Thymus (tissue), 11 donors: Measurements from ENCODE around the gene KRT75. TPM values are rescaled to one million over a fixed set of nuclear protein-coding genes. Genes with fewer than 3 reads are reported as not detected.

Source experiments
- DNase-seq, 9 donors: peaks; one replicate each; pipeline ENCODE4 v3.0.0-alpha.2; 2013; ENCODE audit warnings: low spot score in 9 of 9, low read depth in 6 of 9, missing footprints in 1 of 9
- H3K27ac ChIP-seq, 2 donors: one replicate each; pipeline ENCODE4 v1.5.1; 2013; ENCODE audit warnings: control low read depth in 1 of 2, low read depth in 1 of 2, low read length in 1 of 2, mild to moderate bottlenecking in 1 of 2, moderate library complexity in 1 of 2
- H3K27me3 ChIP-seq, 2 donors: one replicate each; pipeline ENCODE4 v1.5.1; 2013; ENCODE audit warnings: low read length in 1 of 2; ENCODE audit not compliant: control insufficient read depth in 2 of 2, insufficient read depth in 1 of 2
- H3K36me3 ChIP-seq, 2 donors: one replicate each; pipeline ENCODE4 v1.5.1; 2013; ENCODE audit warnings: low read length in 1 of 2, mild to moderate bottlenecking in 1 of 2, moderate library complexity in 1 of 2; ENCODE audit not compliant: control insufficient read depth in 2 of 2, insufficient read depth in 2 of 2
- H3K4me1 ChIP-seq, 2 donors: one replicate each; pipeline ENCODE4 v1.5.1; 2013; ENCODE audit warnings: low read length in 2 of 2; ENCODE audit not compliant: control insufficient read depth in 2 of 2, insufficient read depth in 2 of 2
- H3K4me3 ChIP-seq, 2 donors: one replicate each; pipeline ENCODE4 v1.5.1; 2013; ENCODE audit warnings: low read length in 2 of 2, control low read depth in 1 of 2, mild to moderate bottlenecking in 1 of 2
- H3K9me3 ChIP-seq, 2 donors: one replicate each; pipeline ENCODE4 v1.5.1; 2013; ENCODE audit warnings: low read length in 1 of 2, mild to moderate bottlenecking in 1 of 2; ENCODE audit not compliant: control insufficient read depth in 2 of 2, insufficient read depth in 1 of 2
- WGBS: extraction: QIAGEN DNeasy Blood & Tissue Kit; methylation state at CpG from one replicate; pipeline ENCODE4 v1.1.7; 2013; 5-methylcytosine and 5-hydroxymethylcytosine counted together
- polyA plus RNA-seq: library from polyadenylated mRNA; stranded (reverse); fragments of 200-250 nt; gene quantifications from one replicate; pipeline ENCODE4 v1.2.3, GENCODE V29; 2013
- total RNA-seq: library from RNA; stranded (reverse); fragments of 120-200 nt; gene quantifications from one replicate; pipeline ENCODE4 v1.2.4, GENCODE V29; 2013
- donor health status: healthy.

Gene KRT75
- total and polyA plus RNA-seq, 2 donors = 0.14 to 6.8 TPM

DNA sequence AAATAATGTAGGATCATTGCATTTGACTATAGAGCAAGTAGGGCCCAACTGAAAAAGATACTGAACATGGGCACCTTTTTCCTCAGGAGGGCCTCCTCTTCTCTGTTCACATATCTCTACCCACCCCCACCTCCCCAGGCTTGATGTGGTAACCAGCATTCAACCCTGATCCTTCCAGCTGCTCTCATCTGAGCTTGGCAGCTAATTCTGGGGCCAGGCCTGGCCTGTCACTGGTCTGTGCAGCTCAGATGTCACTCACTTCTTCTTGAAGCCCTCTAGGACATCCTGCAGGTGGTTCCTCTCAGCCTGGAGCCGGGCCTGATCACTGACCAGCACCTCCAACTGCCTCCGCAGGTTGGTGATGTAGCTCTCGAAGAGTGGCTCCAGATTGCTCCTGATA, 50.8 kb downstream of the KRT75 start:
- 81% methylated on average over 3 of the region's 3 CpGs for WGBS
- no peaks in the 10 kb centered on the region for H3K9me3 ChIP-seq
- no peak overlapping the region for H3K4me3 ChIP-seq
- H3K36me3 ChIP-seq = no peaks in the 10 kb centered on the region
- H3K4me1 ChIP-seq = no peaks in the 10 kb centered on the region
- peaks cover under 1 to 18% of the 10 kb centered on the region in 2 donors for H3K27me3 ChIP-seq
- H3K27ac ChIP-seq = no peak overlapping the region
- peak in 2 of 9 donors; percentile 6 to 18 for DNase-seq

DNA sequence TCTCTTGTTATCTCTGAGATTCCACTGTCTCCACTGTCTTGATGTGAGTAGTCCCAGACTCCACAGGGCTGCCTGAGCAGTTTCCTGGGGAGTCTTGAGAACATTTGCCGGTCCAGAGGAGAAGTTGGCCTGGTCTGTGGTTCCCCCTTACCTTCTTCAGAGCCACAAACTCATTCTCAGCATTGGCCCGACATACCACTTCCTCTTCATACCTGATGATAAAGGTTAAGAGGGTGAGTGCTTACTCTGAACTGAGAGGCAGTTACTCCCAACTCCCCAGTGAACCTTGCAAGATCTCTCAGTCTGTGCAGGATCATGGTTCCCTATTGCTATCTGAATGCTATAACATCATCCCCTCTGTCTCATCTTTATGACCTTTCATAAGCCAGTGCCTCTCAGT, 51.3 kb downstream of the KRT75 start:
- WGBS = 4% methylated on average over 2 of the region's 2 CpGs
- Histone ChIP-seq H3K9me3 (no peaks in the 10 kb centered on the region), H3K36me3 (no peaks in the 10 kb centered on the region), H3K27me3 (peaks cover 0 to 17% of the 10 kb centered on the region in 2 donors), H3K4me3 (no peak overlapping the region), H3K27ac (no peak overlapping the region), H3K4me1 (no peaks in the 10 kb centered on the region)
- peak in 2 of 9 donors; percentile 7 to 25 for DNase-seq

DNA sequence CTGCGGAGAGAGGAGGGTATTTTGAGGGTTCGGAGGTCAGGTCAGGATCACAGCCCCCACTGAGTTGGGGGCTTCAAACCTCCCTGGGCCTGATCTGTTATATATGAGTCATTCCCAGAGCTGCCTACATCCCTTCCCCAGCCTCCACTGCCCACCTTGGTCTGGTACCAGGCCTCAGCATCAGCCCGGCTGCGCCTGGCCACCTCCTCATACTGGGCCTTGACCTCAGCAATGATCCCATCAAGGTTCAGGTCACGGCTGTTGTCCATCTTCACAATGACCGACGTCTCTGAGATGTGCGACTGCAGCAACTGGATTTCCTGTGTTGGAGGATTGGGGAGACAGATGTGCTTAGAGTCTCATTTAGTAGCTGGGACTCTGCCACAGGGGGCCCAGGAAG, 53.0 kb downstream of the KRT75 start:
- Histone ChIP-seq H3K27ac (no peak overlapping the region), H3K36me3 (no peaks in the 10 kb centered on the region), H3K4me1 (no peaks in the 10 kb centered on the region), H3K9me3 (no peaks in the 10 kb centered on the region), H3K27me3 (peaks cover 0 to 21% of the 10 kb centered on the region in 2 donors), H3K4me3 (no peak overlapping the region)
- no peak for DNase-seq
- 94% methylated on average over 8 of the region's 8 CpGs for WGBS

DNA sequence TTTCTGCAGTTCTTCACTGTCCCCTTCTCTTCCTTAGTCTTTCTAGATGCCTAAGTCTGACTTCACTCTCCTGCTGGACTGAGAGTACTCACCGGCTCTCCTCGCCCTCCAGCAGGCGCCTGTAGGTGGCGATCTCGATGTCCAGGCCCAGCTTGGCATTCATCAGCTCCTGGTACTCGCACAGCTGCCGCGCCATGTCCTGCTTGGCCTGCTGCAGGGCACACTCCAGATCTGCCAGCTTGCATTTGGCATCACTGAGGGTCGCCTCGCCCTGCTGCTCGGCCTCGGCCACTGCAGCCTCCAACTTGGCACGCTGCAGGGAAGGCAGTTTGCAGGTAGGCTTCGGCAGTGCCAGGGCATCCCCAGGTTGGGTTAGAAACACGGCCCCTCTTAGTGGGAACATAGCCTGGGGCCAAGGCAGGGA, 53.9 kb downstream of the KRT75 start:
- Histone ChIP-seq H3K27ac (no peak overlapping the region), H3K27me3 (peaks cover 0 to 21% of the 10 kb centered on the region in 2 donors), H3K4me1 (no peaks in the 10 kb centered on the region), H3K9me3 (no peaks in the 10 kb centered on the region), H3K36me3 (no peaks in the 10 kb centered on the region), H3K4me3 (no peak overlapping the region)
- no peak for DNase-seq
- WGBS = 69% methylated on average over 15 of the region's 15 CpGs

DNA sequence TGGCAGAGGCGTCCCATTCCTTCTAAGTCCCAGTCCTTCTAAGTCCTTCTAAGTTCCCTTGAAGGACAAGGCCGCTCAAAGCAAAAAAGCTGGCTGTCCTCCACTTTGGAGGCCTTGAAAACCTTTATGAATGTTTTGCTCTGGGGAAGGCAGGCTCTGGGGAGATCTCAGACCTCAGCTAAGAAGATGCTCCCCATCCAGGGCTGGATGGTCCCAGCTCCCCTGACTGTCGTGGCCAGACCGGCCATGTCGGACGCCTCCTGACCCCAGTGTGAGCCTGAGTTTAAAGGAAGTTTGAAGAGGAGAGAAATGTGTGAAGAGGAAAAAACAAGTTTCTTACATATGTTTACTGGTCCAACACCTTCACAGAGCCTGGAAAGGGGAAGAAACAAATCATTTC, 54.6 kb downstream of the KRT75 start:
- Histone ChIP-seq H3K4me1 (no peaks in the 10 kb centered on the region), H3K27ac (no peak overlapping the region), H3K27me3 (peaks cover 0 to 19% of the 10 kb centered on the region in 2 donors), H3K4me3 (no peak overlapping the region), H3K9me3 (no peaks in the 10 kb centered on the region), H3K36me3 (no peaks in the 10 kb centered on the region)
- no peak for DNase-seq
- 84% methylated on average over 6 of the region's 6 CpGs for WGBS

DNA sequence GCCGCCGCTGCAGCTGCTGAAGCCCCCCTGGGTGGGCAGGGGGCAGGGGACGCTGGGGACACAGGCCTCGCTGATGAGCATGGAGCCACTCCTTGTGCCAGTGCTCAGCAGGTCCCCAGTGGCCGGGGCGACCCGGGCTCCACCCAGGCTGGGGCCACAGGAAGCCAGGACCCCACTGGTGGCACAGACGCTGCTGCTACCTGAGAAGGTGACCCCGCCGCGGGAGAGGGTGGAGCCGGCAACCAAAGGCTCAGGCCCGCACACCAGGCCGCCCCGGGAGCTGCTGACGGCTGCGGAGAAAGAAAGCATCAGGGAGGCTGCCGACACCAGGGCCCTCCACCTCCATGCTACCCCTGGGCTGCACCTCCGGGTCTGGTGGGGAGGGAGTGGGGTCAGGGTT, 56.1 kb downstream of the KRT75 start:
- Histone ChIP-seq H3K9me3 (no peaks in the 10 kb centered on the region), H3K27ac (no peak overlapping the region), H3K4me1 (no peaks in the 10 kb centered on the region), H3K4me3 (no peak overlapping the region), H3K27me3 (peaks cover 0 to 19% of the 10 kb centered on the region in 2 donors), H3K36me3 (no peaks in the 10 kb centered on the region)
- no peak for DNase-seq
- 90% methylated on average over 19 of the region's 19 CpGs for WGBS

DNA sequence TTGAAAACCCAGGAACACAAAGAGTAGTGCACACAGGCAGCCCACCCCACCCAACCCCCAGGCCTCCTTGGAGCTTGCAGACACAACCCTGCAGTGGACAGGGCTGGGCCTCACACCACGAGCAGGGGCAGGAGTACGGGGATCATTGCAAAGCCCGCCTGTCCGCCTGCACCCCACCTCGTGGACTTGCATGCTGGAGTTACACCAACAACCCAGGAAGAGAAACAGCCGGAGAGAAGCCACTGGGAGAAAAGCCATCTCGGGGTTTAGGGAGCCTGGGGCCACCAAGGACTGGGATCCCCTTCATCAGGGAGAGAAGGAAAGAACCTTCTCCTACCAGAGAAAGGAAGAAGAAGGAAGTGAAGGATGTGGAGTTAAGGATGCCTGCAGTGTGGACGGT, 56.9 kb downstream of the KRT75 start:
- Histone ChIP-seq H3K36me3 (no peaks in the 10 kb centered on the region), H3K27me3 (peaks cover 0 to 19% of the 10 kb centered on the region in 2 donors), H3K9me3 (no peaks in the 10 kb centered on the region), H3K27ac (no peak overlapping the region), H3K4me3 (no peak overlapping the region), H3K4me1 (no peaks in the 10 kb centered on the region)
- no peak for DNase-seq
- 96% methylated on average over 8 of the region's 8 CpGs for WGBS

Other genes starting within 250 kb of the KRT75 start
- 0.14 TPM for gene KRT80, start 242.4 kb downstream of the KRT75 start, total RNA-seq
- 4.8 TPM for gene KRT80, start 242.4 kb downstream of the KRT75 start, polyA plus RNA-seq
- gene KRT7, start 201.1 kb downstream of the KRT75 start, total RNA-seq = 2.8 TPM
- gene KRT7, start 201.1 kb downstream of the KRT75 start, polyA plus RNA-seq = 34.7 TPM
- 0.42 TPM for gene KRT86, start 159.7 kb downstream of the KRT75 start, total RNA-seq
- gene KRT86, start 159.7 kb downstream of the KRT75 start, polyA plus RNA-seq = 1.4 TPM
- gene KRT81, start 142.8 kb downstream of the KRT75 start, total RNA-seq = 0.19 TPM
- 3.7 TPM for gene KRT81, start 142.8 kb downstream of the KRT75 start, polyA plus RNA-seq
- gene KRT83, start 113.0 kb downstream of the KRT75 start, total RNA-seq = 0.33 TPM
- gene KRT83, start 113.0 kb downstream of the KRT75 start, polyA plus RNA-seq = 1.0 TPM
- 0.24 TPM for gene KRT85, start 66.9 kb downstream of the KRT75 start, total RNA-seq
- 0.59 TPM for gene KRT85, start 66.9 kb downstream of the KRT75 start, polyA plus RNA-seq
- 0.94 TPM for gene KRT84, start 48.7 kb downstream of the KRT75 start, total RNA-seq
- gene KRT84, start 48.7 kb downstream of the KRT75 start, polyA plus RNA-seq = 2.5 TPM
- 0.05 TPM for gene KRT82, start 28.0 kb downstream of the KRT75 start, total RNA-seq
- gene KRT82, start 28.0 kb downstream of the KRT75 start, polyA plus RNA-seq = 0.34 TPM
- gene KRT6B, start 17.8 kb upstream of the KRT75 start, total RNA-seq = 0.61 TPM
- 30.7 TPM for gene KRT6B, start 17.8 kb upstream of the KRT75 start, polyA plus RNA-seq
- gene KRT6C, start 39.4 kb upstream of the KRT75 start, total RNA-seq = 0.28 TPM
- 23.5 TPM for gene KRT6C, start 39.4 kb upstream of the KRT75 start, polyA plus RNA-seq
- 14.4 TPM for gene KRT6A, start 58.9 kb upstream of the KRT75 start, total RNA-seq
- gene KRT6A, start 58.9 kb upstream of the KRT75 start, polyA plus RNA-seq = 671 TPM
- 326 TPM for gene KRT5, start 86.0 kb upstream of the KRT75 start, total RNA-seq
- 1,023 TPM for gene KRT5, start 86.0 kb upstream of the KRT75 start, polyA plus RNA-seq
- 0.57 TPM for gene KRT71, start 118.8 kb upstream of the KRT75 start, total RNA-seq
- 3.6 TPM for gene KRT71, start 118.8 kb upstream of the KRT75 start, polyA plus RNA-seq
- 0.09 TPM for gene KRT74, start 139.5 kb upstream of the KRT75 start, total RNA-seq
- gene KRT74, start 139.5 kb upstream of the KRT75 start, polyA plus RNA-seq = 0.34 TPM
- gene KRT72, start 167.1 kb upstream of the KRT75 start, total RNA-seq = 0.33 TPM
- 12.0 TPM for gene KRT72, start 167.1 kb upstream of the KRT75 start, polyA plus RNA-seq
- 0.28 TPM for gene KRT73, start 184.2 kb upstream of the KRT75 start, total RNA-seq
- 1.9 TPM for gene KRT73, start 184.2 kb upstream of the KRT75 start, polyA plus RNA-seq
- gene KRT2, start 217.8 kb upstream of the KRT75 start, total RNA-seq = 3.6 TPM
- 26.4 TPM for gene KRT2, start 217.8 kb upstream of the KRT75 start, polyA plus RNA-seq
- 9.3 TPM for gene KRT1, start 246.0 kb upstream of the KRT75 start, total RNA-seq
- gene KRT1, start 246.0 kb upstream of the KRT75 start, polyA plus RNA-seq = 507 TPM